ENCODE data around the gene ZNF813. TPM values are rescaled to one million over a fixed set of nuclear protein-coding genes. Genes with fewer than 3 reads are reported as not detected.

ZNF813 gene
- total and polyA plus RNA-seq, 9 of the 15 experiments (the other 6 are each of a cell fraction or from before 2014, with no cell fraction given): 1.3 to 8.0 (median 5.3) TPM

DNA sequence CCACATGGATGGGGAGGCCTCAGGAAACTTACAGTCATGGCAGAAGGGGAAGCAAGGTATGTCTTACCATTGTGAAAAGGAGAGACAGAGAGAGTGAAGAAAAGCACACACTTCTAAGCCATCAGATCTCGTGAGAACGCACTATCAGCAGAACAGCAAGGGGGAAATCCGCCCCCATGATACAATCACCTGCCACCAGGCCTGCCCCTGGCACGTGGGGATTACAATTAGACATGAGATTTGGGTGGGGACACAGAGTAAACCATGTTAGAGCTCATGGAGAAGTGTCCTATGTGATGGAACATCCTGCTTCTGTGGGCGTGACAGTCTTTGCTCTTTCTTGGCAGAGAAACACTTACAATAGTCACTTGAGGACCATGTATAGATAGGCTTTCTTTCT is 42.3 kb downstream of the ZNF813 start:
- WGBS (ENCODE audit: insufficient coverage, low coverage, missing lambda C conversion rate): 4% methylated on average over 5 of the region's 5 CpGs
- no peaks in the 10 kb centered on the region for H3K9me1 ChIP-seq (ENCODE audit: control insufficient read depth, insufficient read depth, low read length)
- ChIA-PET POLR2A (no interaction called here), CTCF (ENCODE audit: low intra/inter-chr PET ratio) (interaction anchor here (0.6 kb wide), 1 partner anchor 16 kb away, joined by 4 read pairs; no protein-coding TSS in a partner anchor)
- intact Hi-C loops (cut with micrococcal nuclease) (loop anchor here (10.0 kb wide), 1 partner anchor 235 kb away; no protein-coding TSS in a partner anchor), in situ Hi-C loops (cut with MboI) (no loop called here)
- no peak overlapping the region for H3K4me3 ChIP-seq
- ATAC-seq (no peak), DNase-seq (ENCODE audit: extremely low read depth in 1 of 4, low spot score in 3 of 4) (no peak), FAIRE-seq (no peak)
- H3K9me3 ChIP-seq (replicated peaks; ENCODE audit: control insufficient read depth, insufficient read depth, low read depth, low read length): no peaks in the 10 kb centered on the region
- TF ChIP-seq, protein P1, sequence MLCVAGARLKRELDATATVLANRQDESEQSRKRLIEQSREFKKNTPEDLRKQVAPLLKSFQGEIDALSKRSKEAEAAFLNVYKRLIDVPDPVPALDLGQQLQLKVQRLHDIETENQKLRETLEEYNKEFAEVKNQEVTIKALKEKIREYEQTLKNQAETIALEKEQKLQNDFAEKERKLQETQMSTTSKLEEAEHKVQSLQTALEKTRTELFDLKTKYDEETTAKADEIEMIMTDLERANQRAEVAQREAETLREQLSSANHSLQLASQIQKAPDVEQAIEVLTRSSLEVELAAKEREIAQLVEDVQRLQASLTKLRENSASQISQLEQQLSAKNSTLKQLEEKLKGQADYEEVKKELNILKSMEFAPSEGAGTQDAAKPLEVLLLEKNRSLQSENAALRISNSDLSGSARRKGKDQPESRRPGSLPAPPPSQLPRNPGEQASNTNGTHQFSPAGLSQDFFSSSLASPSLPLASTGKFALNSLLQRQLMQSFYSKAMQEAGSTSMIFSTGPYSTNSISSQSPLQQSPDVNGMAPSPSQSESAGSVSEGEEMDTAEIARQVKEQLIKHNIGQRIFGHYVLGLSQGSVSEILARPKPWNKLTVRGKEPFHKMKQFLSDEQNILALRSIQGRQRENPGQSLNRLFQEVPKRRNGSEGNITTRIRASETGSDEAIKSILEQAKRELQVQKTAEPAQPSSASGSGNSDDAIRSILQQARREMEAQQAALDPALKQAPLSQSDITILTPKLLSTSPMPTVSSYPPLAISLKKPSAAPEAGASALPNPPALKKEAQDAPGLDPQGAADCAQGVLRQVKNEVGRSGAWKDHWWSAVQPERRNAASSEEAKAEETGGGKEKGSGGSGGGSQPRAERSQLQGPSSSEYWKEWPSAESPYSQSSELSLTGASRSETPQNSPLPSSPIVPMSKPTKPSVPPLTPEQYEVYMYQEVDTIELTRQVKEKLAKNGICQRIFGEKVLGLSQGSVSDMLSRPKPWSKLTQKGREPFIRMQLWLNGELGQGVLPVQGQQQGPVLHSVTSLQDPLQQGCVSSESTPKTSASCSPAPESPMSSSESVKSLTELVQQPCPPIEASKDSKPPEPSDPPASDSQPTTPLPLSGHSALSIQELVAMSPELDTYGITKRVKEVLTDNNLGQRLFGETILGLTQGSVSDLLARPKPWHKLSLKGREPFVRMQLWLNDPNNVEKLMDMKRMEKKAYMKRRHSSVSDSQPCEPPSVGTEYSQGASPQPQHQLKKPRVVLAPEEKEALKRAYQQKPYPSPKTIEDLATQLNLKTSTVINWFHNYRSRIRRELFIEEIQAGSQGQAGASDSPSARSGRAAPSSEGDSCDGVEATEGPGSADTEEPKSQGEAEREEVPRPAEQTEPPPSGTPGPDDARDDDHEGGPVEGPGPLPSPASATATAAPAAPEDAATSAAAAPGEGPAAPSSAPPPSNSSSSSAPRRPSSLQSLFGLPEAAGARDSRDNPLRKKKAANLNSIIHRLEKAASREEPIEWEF (CRISPR knock-in tag; IDR thresholded peaks at IDR 0.05): no peak
- TF ChIP-seq ZNF224 (CRISPR knock-in tag; IDR thresholded peaks at IDR 0.05) (no peak), ZNF146 (CRISPR knock-in tag; IDR thresholded peaks at IDR 0.05; ENCODE audit: unreplicated experiment) (no peak), MCM5 (IDR thresholded peaks at IDR 0.05; ENCODE audit: low read depth) (no peak), SMC3 (conservative IDR thresholded peaks at IDR 0.05; ENCODE audit: insufficient read depth, low read depth, low read length) (no peak), ZC3H4 (CRISPR knock-in tag; IDR thresholded peaks at IDR 0.05; ENCODE audit: borderline replicate concordance) (no peak)
- H3K27ac ChIP-seq (ENCODE audit: extremely low read depth, low read depth, low read length): no peak overlapping the region
- no peaks in the 10 kb centered on the region for H3K4me1 ChIP-seq (replicated peaks in 1 of 2; ENCODE audit: control insufficient read depth in 2 of 2, insufficient read depth in 2 of 2, low read length in 2 of 2)
- peaks cover 4 to 16% of the 10 kb centered on the region in 2 experiments; a peak in 3 of 5 replicates for H3K27me3 ChIP-seq (ENCODE audit: control insufficient read depth in 2 of 2, insufficient read depth in 2 of 2, low read length in 2 of 2)
- H3K9ac ChIP-seq (ENCODE audit: insufficient read depth in 1 of 2, low read depth in 2 of 2, low read length in 2 of 2): no peak overlapping the region
- no peaks in the 10 kb centered on the region for H3K79me2 ChIP-seq (ENCODE audit: control insufficient read depth, insufficient read depth, low read length)
- H4K20me1 ChIP-seq (replicated peaks; ENCODE audit: control insufficient read depth, insufficient read depth, low read length): no peaks in the 10 kb centered on the region
- H2AFZ ChIP-seq (ENCODE audit: low read depth, low read length): no peak overlapping the region
- H3K4me2 ChIP-seq (ENCODE audit: insufficient read depth, low read length): no peak overlapping the region
- no TSS peak for BruUV-seq (replicated peaks)
- H3K36me3 ChIP-seq (ENCODE audit: control insufficient read depth, insufficient read depth, low read length): no peaks in the 10 kb centered on the region

All from K562 (cell line).